ENCODE measurements around the gene ATP8A1.

Gene ATP8A1

GRCh38 chr4:42561031-42561430 lies 95.9 kb downstream of the ATP8A1 start:
- DNase-seq = no peak

GRCh38 chr4:42560467-42560861 lies 96.4 kb downstream of the ATP8A1 start:
- DNase-seq = no peak

- DNase-seq = no peak
Observed at GRCh38 chr4:42558156-42558555, 98.7 kb downstream of the ATP8A1 start.

- no peak for DNase-seq
Observed at GRCh38 chr4:42555828-42556227, 101.1 kb downstream of the ATP8A1 start.

- no peak for DNase-seq
Observed at GRCh38 chr4:42554072-42554471, 102.8 kb downstream of the ATP8A1 start.

- DNase-seq = no peak
Observed at GRCh38 chr4:42549896-42550295, 107.0 kb downstream of the ATP8A1 start.

GRCh38 chr4:42547805-42548204 lies 109.1 kb downstream of the ATP8A1 start:
- DNase-seq = no peak

GRCh38 chr4:42543762-42544161 lies 113.1 kb downstream of the ATP8A1 start:
- no peak for DNase-seq

- DNase-seq = no peak
Observed at GRCh38 chr4:42543126-42543525, 113.8 kb downstream of the ATP8A1 start.

- DNase-seq = no peak
Observed at GRCh38 chr4:42541647-42542046, 115.3 kb downstream of the ATP8A1 start.

GRCh38 chr4:42533042-42533441 lies 123.9 kb downstream of the ATP8A1 start:
- DNase-seq = no peak

GRCh38 chr4:42531341-42532030 lies 125.4 kb downstream of the ATP8A1 start:
- DNase-seq = no peak

GRCh38 chr4:42523066-42523718 lies 133.7 kb downstream of the ATP8A1 start:
- DNase-seq = no peak

GRCh38 chr4:42519803-42520417 lies 137.0 kb downstream of the ATP8A1 start:
- DNase-seq = peak; percentile 6

GRCh38 chr4:42515156-42515884 lies 141.6 kb downstream of the ATP8A1 start:
- no peak for DNase-seq

GRCh38 chr4:42513748-42514492 lies 143.0 kb downstream of the ATP8A1 start:
- DNase-seq = no peak

- no peak for DNase-seq
Observed at GRCh38 chr4:42512226-42512625, 144.7 kb downstream of the ATP8A1 start.

- DNase-seq = no peak
Observed at GRCh38 chr4:42510225-42510624, 146.7 kb downstream of the ATP8A1 start.

GRCh38 chr4:42501624-42502401 lies 155.1 kb downstream of the ATP8A1 start:
- peak; percentile 7 for DNase-seq

- no peak for DNase-seq
Observed at GRCh38 chr4:42498040-42498439, 158.9 kb downstream of the ATP8A1 start.

GRCh38 chr4:42497142-42497910 lies 159.6 kb downstream of the ATP8A1 start:
- DNase-seq = no peak

Measured in DMS79 treated with DMSO at 0.1 percent for 48 hours (cell line).